Muscle of leg (tissue), 11 donors: ENCODE measurements around the gene PPP1R37. TPM values are rescaled to one million over a fixed set of nuclear protein-coding genes. Genes with fewer than 3 reads are reported as not detected.
"Not testable (repeated sequence)": the region's sequence is repeated elsewhere in the genome, so short reads cannot be mapped to it uniquely, and the experiment has no call there.

Experiments used
- DNase-seq: peaks from one replicate; pipeline ENCODE4 v3.0.0; 2013
- H3K27ac ChIP-seq: one replicate; pipeline ENCODE4 v1.5.1; 2013; ENCODE audit warnings: mild to moderate bottlenecking, low read length, control low read depth
- H3K27me3 ChIP-seq: one replicate; pipeline ENCODE4 v1.6.1; 2013; ENCODE audit warnings: low read length; ENCODE audit not compliant: control insufficient read depth, insufficient read depth
- H3K36me3 ChIP-seq: one replicate; pipeline ENCODE4 v1.6.1; 2013; ENCODE audit warnings: low read length; ENCODE audit not compliant: control insufficient read depth, insufficient read depth
- H3K4me1 ChIP-seq: one replicate; pipeline ENCODE4 v1.6.1; 2013; ENCODE audit warnings: low read length; ENCODE audit not compliant: control insufficient read depth, insufficient read depth
- H3K4me3 ChIP-seq: one replicate; pipeline ENCODE4 v1.5.1; 2013; ENCODE audit warnings: low read length, control low read depth
- H3K9me3 ChIP-seq: replicated peaks from 2 replicates; pipeline ENCODE4 v1.6.1; 2013; ENCODE audit warnings: low read depth, low read length; ENCODE audit not compliant: control insufficient read depth
- WGBS: methylation state at CpG from one replicate; pipeline ENCODE4 v1.1.5; 2013; ENCODE audit warnings: missing lambda C conversion rate; ENCODE audit not compliant: insufficient coverage; 5-methylcytosine and 5-hydroxymethylcytosine counted together
- polyA plus RNA-seq, 8 donors: library from polyadenylated mRNA; unstranded; fragments of 120-200 nt; gene quantifications; one replicate each; pipeline versions ENCODE4 v1.2.1 to v1.2.3, GENCODE V29; 2013; ENCODE audit warnings: inconsistent platforms in 1 of 8, low replicate concordance in 1 of 8; ENCODE audit not compliant: insufficient read length in 8 of 8, insufficient read depth in 1 of 8
- total RNA-seq: library from RNA; stranded (reverse); fragments of 120-200 nt; gene quantifications from one replicate; pipeline ENCODE4 v1.2.4, GENCODE V29; 2013

The PPP1R37 gene
- total and polyA plus RNA-seq, 9 donors: 19.4 to 29.3 (median 23.0) TPM

- Histone ChIP-seq H3K9me3 (no peaks in the 10 kb centered on the region), H3K4me3 (no peak overlapping the region), H3K27me3 (no peaks in the 10 kb centered on the region), H3K36me3 (peaks cover 7% of the 10 kb centered on the region), H3K4me1 (peaks cover 71% of the 10 kb centered on the region), H3K27ac (peak overlapping the region; percentile 75)
- peak; percentile 82 for DNase-seq
- 85% methylated on average over 16 of the region's 21 CpGs for WGBS
Measured at GRCh38 chr19:45115809-45116615, 23.0 kb downstream of the PPP1R37 start.

GRCh38 chr19:45117167-45117594 is 24.2 kb downstream of the PPP1R37 start:
- 42% methylated on average over 16 of the region's 16 CpGs for WGBS
- Histone ChIP-seq H3K27ac (no peak overlapping the region), H3K27me3 (no peaks in the 10 kb centered on the region), H3K4me1 (peaks cover 78% of the 10 kb centered on the region), H3K9me3 (no peaks in the 10 kb centered on the region), H3K4me3 (no peak overlapping the region), H3K36me3 (peaks cover 6% of the 10 kb centered on the region)
- no peak for DNase-seq

- DNase-seq: no peak
- Histone ChIP-seq H3K27me3 (no peaks in the 10 kb centered on the region), H3K9me3 (no peaks in the 10 kb centered on the region), H3K4me1 (peaks cover 77% of the 10 kb centered on the region), H3K4me3 (no peak overlapping the region), H3K27ac (no peak overlapping the region), H3K36me3 (peaks cover 1% of the 10 kb centered on the region)
- WGBS: 77% methylated on average over 7 of the region's 12 CpGs
Measured at GRCh38 chr19:45117671-45118070, 24.7 kb downstream of the PPP1R37 start.

GRCh38 chr19:45118106-45118505 is 25.1 kb downstream of the PPP1R37 start:
- peaks cover 76% of the 10 kb centered on the region for H3K4me1 ChIP-seq

GRCh38 chr19:45118591-45119355 is 25.8 kb downstream of the PPP1R37 start:
- H3K9me3 ChIP-seq, H3K36me3 ChIP-seq, H3K27me3 ChIP-seq, H3K4me3 ChIP-seq: not testable (repeated sequence)
- DNase-seq: peak; percentile 36
- Histone ChIP-seq H3K4me1 (peaks cover 76% of the 10 kb centered on the region), H3K27ac (peak overlapping the region; percentile 1)
- WGBS: 40% methylated on average over 10 of the region's 18 CpGs

More at GRCh38 chr19:45118106-45118505, 25.1 kb downstream of the PPP1R37 start:
- no peak overlapping the region for H3K4me3 ChIP-seq
- WGBS: 77% methylated on average over 5 of the region's 5 CpGs
- no peak for DNase-seq
- no peaks in the 10 kb centered on the region for H3K27me3 ChIP-seq
- H3K36me3 ChIP-seq: no peaks in the 10 kb centered on the region
- no peaks in the 10 kb centered on the region for H3K9me3 ChIP-seq
- no peak overlapping the region for H3K27ac ChIP-seq

- no peak for DNase-seq
- no peaks in the 10 kb centered on the region for H3K9me3 ChIP-seq
- no peak overlapping the region for H3K4me3 ChIP-seq
- H3K36me3 ChIP-seq: no peaks in the 10 kb centered on the region
- peaks cover 72% of the 10 kb centered on the region for H3K4me1 ChIP-seq
- no peaks in the 10 kb centered on the region for H3K27me3 ChIP-seq
- no peak overlapping the region for H3K27ac ChIP-seq
- WGBS: no CpG with 5 or more reads among the region's 6 CpGs
Measured at GRCh38 chr19:45119582-45119981, 26.6 kb downstream of the PPP1R37 start.

GRCh38 chr19:45121827-45122345 is 28.9 kb downstream of the PPP1R37 start:
- Histone ChIP-seq H3K4me3 (no peak overlapping the region), H3K4me1 (peaks cover 54% of the 10 kb centered on the region)
- 82% methylated on average over 8 of the region's 11 CpGs for WGBS

GRCh38 chr19:45122832-45123231 is 29.9 kb downstream of the PPP1R37 start:
- H3K9me3 ChIP-seq: no peaks in the 10 kb centered on the region
- H3K27ac ChIP-seq: no peak overlapping the region
- DNase-seq: no peak
- H3K4me1 ChIP-seq: peaks cover 45% of the 10 kb centered on the region
- H3K36me3 ChIP-seq: no peaks in the 10 kb centered on the region
- no peak overlapping the region for H3K4me3 ChIP-seq
- H3K27me3 ChIP-seq: no peaks in the 10 kb centered on the region
- WGBS: 50% methylated on average over 4 of the region's 6 CpGs

More at GRCh38 chr19:45121827-45122345, 28.9 kb downstream of the PPP1R37 start:
- no peaks in the 10 kb centered on the region for H3K9me3 ChIP-seq
- no peak for DNase-seq
- no peaks in the 10 kb centered on the region for H3K36me3 ChIP-seq
- H3K27me3 ChIP-seq: no peaks in the 10 kb centered on the region
- no peak overlapping the region for H3K27ac ChIP-seq

- 33% methylated on average over 8 of the region's 9 CpGs for WGBS
- DNase-seq: peak; percentile 32
- peaks cover 39% of the 10 kb centered on the region for H3K4me1 ChIP-seq
Measured at GRCh38 chr19:45123440-45123850, 30.5 kb downstream of the PPP1R37 start.

GRCh38 chr19:45124021-45124420 is 31.0 kb downstream of the PPP1R37 start:
- Histone ChIP-seq H3K4me3 (no peak overlapping the region), H3K27ac (no peak overlapping the region), H3K36me3 (no peaks in the 10 kb centered on the region), H3K9me3 (no peaks in the 10 kb centered on the region), H3K27me3 (no peaks in the 10 kb centered on the region), H3K4me1 (peaks cover 33% of the 10 kb centered on the region)
- DNase-seq: no peak
- 84% methylated on average over 3 of the region's 6 CpGs for WGBS

More at GRCh38 chr19:45123440-45123850, 30.5 kb downstream of the PPP1R37 start:
- Histone ChIP-seq H3K4me3 (no peak overlapping the region), H3K36me3 (no peaks in the 10 kb centered on the region), H3K27me3 (no peaks in the 10 kb centered on the region), H3K9me3 (no peaks in the 10 kb centered on the region), H3K27ac (no peak overlapping the region)
